ENCODE data around the gene INTS4.

DNA sequence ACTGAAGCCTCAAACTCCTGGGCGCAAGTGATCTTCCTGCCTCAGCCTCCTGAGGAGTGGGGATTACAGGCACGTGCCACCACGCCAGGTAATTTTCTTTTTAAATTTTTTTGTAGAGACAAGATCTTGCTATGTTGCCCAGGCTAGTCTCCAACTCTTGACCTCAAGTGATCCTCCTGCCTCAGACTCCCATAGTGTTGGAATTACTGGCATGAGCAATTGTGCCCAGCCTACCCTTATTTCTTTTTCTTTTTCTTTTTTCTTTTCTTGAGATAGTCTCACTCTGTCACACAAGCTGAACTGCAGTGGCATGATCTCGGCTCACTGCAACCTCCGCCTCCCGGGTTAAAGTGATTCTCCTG lies 109.7 kb downstream of the INTS4 start:
- TF ChIP-seq CHD2 (IDR thresholded peaks at IDR 0.05; ENCODE audit: low read length, partially characterized antibody) (no peak), CTCF (IDR thresholded peaks at IDR 0.05) (no peak), POLR2AphosphoS5 (IDR thresholded peaks at IDR 0.05; ENCODE audit: low read depth, low read length) (no peak), IRF3 (IDR thresholded peaks at IDR 0.05; ENCODE audit: low read depth, low read length) (no peak), TAF1 (IDR thresholded peaks at IDR 0.05; ENCODE audit: borderline replicate concordance, low read depth, low read length) (no peak), ELF1 (IDR thresholded peaks at IDR 0.05) (no peak), FOSL2 (IDR thresholded peaks at IDR 0.05; ENCODE audit: borderline replicate concordance, low read depth) (no peak)
- TF ChIP-seq, protein P1, sequence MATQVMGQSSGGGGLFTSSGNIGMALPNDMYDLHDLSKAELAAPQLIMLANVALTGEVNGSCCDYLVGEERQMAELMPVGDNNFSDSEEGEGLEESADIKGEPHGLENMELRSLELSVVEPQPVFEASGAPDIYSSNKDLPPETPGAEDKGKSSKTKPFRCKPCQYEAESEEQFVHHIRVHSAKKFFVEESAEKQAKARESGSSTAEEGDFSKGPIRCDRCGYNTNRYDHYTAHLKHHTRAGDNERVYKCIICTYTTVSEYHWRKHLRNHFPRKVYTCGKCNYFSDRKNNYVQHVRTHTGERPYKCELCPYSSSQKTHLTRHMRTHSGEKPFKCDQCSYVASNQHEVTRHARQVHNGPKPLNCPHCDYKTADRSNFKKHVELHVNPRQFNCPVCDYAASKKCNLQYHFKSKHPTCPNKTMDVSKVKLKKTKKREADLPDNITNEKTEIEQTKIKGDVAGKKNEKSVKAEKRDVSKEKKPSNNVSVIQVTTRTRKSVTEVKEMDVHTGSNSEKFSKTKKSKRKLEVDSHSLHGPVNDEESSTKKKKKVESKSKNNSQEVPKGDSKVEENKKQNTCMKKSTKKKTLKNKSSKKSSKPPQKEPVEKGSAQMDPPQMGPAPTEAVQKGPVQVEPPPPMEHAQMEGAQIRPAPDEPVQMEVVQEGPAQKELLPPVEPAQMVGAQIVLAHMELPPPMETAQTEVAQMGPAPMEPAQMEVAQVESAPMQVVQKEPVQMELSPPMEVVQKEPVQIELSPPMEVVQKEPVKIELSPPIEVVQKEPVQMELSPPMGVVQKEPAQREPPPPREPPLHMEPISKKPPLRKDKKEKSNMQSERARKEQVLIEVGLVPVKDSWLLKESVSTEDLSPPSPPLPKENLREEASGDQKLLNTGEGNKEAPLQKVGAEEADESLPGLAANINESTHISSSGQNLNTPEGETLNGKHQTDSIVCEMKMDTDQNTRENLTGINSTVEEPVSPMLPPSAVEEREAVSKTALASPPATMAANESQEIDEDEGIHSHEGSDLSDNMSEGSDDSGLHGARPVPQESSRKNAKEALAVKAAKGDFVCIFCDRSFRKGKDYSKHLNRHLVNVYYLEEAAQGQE (IDR thresholded peaks at IDR 0.05; ENCODE audit: low read depth, low read length): no peak

All from SK-N-SH (cell line).